UCSD-AML1 (cell line): ENCODE data around the gene COX4I2.
"Not testable (repeated sequence)": the region's sequence is repeated elsewhere in the genome, so short reads cannot be mapped to it uniquely, and the experiment has no call there.

Source experiments
- DNase-seq: peaks from one replicate; lab custom pipeline; 2025; ENCODE audit not compliant: unreplicated experiment; lab: John Stamatoyannopoulos, UW

COX4I2 gene

GRCh38 chr20:31653561-31653960 is 15.8 kb downstream of the COX4I2 start:
- DNase-seq: no peak

- DNase-seq: no peak
Observed at GRCh38 chr20:31654534-31654933, 16.8 kb downstream of the COX4I2 start.

- peak; percentile 82 for DNase-seq
Observed at GRCh38 chr20:31661625-31662371, 24.1 kb downstream of the COX4I2 start.

GRCh38 chr20:31662372-31662854 is 24.7 kb downstream of the COX4I2 start:
- no peak for DNase-seq

- DNase-seq: no peak
Observed at GRCh38 chr20:31663524-31663837, 25.8 kb downstream of the COX4I2 start.

GRCh38 chr20:31663838-31664695 is 26.4 kb downstream of the COX4I2 start:
- DNase-seq: no peak

GRCh38 chr20:31664696-31665354 is 27.1 kb downstream of the COX4I2 start:
- no peak for DNase-seq

GRCh38 chr20:31665753-31666152 is 28.0 kb downstream of the COX4I2 start:
- no peak for DNase-seq

GRCh38 chr20:31666258-31667042 is 28.7 kb downstream of the COX4I2 start:
- DNase-seq: no peak

- DNase-seq: no peak
Observed at GRCh38 chr20:31667315-31668285, 29.9 kb downstream of the COX4I2 start.

GRCh38 chr20:31668944-31669343 is 31.2 kb downstream of the COX4I2 start:
- DNase-seq: not testable (repeated sequence)

GRCh38 chr20:31669876-31670275 is 32.2 kb downstream of the COX4I2 start:
- DNase-seq: no peak

- no peak for DNase-seq
Observed at GRCh38 chr20:31670371-31671228, 32.9 kb downstream of the COX4I2 start.

- DNase-seq: no peak
Observed at GRCh38 chr20:31671324-31671723, 33.6 kb downstream of the COX4I2 start.

GRCh38 chr20:31673435-31673834 is 35.7 kb downstream of the COX4I2 start:
- no peak for DNase-seq

GRCh38 chr20:31673943-31674463 is 36.3 kb downstream of the COX4I2 start:
- no peak for DNase-seq

- peak; percentile 94 for DNase-seq
Observed at GRCh38 chr20:31674895-31675827, 37.4 kb downstream of the COX4I2 start.
